K562 treated with DMSO at 1 percent for 12 hours (cell line): ENCODE data around the gene SLC6A18. TPM values are rescaled to one million over a fixed set of nuclear protein-coding genes. Genes with fewer than 3 reads are reported as not detected.

Source experiments
- total RNA-seq: library from RNA; unstranded; fragments of 300-600 nt; gene quantifications from 2 replicates; pipeline ENCODE4 v1.2.3, GENCODE V29; 2022; ENCODE audit not compliant: insufficient read depth

The SLC6A18 gene, protein sequence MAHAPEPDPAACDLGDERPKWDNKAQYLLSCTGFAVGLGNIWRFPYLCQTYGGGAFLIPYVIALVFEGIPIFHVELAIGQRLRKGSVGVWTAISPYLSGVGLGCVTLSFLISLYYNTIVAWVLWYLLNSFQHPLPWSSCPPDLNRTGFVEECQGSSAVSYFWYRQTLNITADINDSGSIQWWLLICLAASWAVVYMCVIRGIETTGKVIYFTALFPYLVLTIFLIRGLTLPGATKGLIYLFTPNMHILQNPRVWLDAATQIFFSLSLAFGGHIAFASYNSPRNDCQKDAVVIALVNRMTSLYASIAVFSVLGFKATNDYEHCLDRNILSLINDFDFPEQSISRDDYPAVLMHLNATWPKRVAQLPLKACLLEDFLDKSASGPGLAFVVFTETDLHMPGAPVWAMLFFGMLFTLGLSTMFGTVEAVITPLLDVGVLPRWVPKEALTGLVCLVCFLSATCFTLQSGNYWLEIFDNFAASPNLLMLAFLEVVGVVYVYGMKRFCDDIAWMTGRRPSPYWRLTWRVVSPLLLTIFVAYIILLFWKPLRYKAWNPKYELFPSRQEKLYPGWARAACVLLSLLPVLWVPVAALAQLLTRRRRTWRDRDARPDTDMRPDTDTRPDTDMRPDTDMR
- not detected in 2 replicates for total RNA-seq

DNA sequence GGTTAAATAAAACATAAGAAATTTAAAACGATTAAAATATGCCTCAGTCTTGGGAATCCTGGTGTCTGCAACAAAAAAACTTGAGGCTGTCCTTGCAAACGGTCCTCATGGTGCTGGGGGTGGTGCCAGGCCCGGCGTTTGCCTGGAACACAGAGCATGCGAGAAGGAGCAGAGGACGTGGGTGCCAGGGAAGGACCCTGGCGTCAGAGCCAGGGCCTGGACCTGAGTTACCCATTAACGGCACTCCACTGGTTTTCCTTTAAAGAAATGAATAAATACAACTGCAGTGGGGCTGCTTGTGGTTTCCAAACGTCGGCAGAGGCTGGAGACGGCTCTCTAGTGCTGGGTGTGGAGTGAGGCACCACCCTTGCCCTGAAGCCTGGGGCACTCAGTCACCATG lies at the start of gene SLC6A18:
SLC6A18 (plus strand) TSS at position 301 of the 400 bp plus-strand sequence; CDS start at position 398, 97 bp downstream.

GRCh38 chr5:1201327-1202025 lies 23.7 kb upstream of the SLC6A18 start, which contains the start of gene SLC6A19:
SLC6A19 (plus strand) TSS chr5:1201595; CDS start chr5:1201651, 56 bp downstream.

GRCh38 chr5:1294835-1295649 lies 69.9 kb downstream of the SLC6A18 start, which contains the start of gene TERT:
TERT (minus strand) TSS chr5:1295068; CDS start chr5:1294989, 79 bp downstream.

Other genes starting within 250 kb of the SLC6A18 start
- gene NKD2, start 216.6 kb upstream of the SLC6A18 start, total RNA-seq: 0.85 and 2.5 TPM in 2 replicates
- 1.5 and 5.0 TPM in 2 replicates for gene SLC12A7, start 113.3 kb upstream of the SLC6A18 start, total RNA-seq
- 0.15 and 0.60 TPM in 2 replicates for gene SLC6A19, start 23.8 kb upstream of the SLC6A18 start, total RNA-seq
- gene TERT, start 69.7 kb downstream of the SLC6A18 start, total RNA-seq: not detected in 2 replicates
- 97.9 and 142 TPM in 2 replicates for gene CLPTM1L, start 119.7 kb downstream of the SLC6A18 start, total RNA-seq
- not detected in 2 replicates for gene SLC6A3, start 220.1 kb downstream of the SLC6A18 start, total RNA-seq